ENCODE measurements around the gene ANXA2.

DNA sequence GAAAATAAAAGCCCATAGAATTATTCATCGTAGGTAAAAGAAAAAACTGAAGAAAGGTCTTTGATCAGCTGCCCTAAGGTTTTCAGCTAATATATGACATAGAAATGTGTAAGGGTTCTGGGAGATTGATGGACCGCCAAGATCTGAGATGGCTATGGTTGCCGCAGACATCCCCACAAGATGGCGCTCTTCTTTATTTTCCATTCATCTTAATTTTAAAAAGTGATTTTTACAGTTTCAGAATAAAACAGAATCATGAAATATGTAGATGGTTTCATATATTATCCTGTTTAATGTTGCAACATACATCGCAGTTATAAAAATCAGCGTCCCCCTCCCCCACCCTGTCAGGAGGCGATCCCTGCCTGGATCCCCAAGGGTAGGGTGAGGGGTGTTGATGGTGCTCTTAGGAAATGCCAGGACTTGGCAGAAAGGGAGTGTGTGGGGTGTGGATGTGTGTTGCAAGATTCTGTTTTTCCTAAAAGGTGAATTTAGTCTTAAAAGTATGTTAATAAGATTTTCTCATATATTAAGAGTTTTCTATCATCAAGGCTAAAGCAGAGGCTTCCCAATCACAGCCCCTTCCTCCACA, 68.8 kb downstream of the ANXA2 start:
- TF ChIP-seq YY1 (IDR thresholded peaks at IDR 0.05; ENCODE audit: insufficient read depth, insufficient read length) (no peak), SUZ12 (IDR thresholded peaks at IDR 0.05; ENCODE audit: extremely low read depth, insufficient read depth, insufficient read length) (no peak), ZNF274 (IDR thresholded peaks at IDR 0.05; ENCODE audit: low read depth, low read length) (no peak)
